HG02798 (cell line): ENCODE measurements around the gene CELF2.

Experiments
- ATAC-seq: cut with Tn5 transposase; IDR thresholded peaks from one replicate; pipeline ENCODE4 v1.9.1; 2021; ENCODE audit warnings: mild to moderate bottlenecking; ENCODE audit not compliant: unreplicated experiment, poor library complexity

CELF2 gene

GRCh38 chr10:11050301-11051287, 32.9 kb downstream of the CELF2 start:
- no peak for ATAC-seq

- no peak for ATAC-seq
These were observed 39.3 kb downstream of the CELF2 start for GRCh38 chr10:11057018-11057417.

DNA sequence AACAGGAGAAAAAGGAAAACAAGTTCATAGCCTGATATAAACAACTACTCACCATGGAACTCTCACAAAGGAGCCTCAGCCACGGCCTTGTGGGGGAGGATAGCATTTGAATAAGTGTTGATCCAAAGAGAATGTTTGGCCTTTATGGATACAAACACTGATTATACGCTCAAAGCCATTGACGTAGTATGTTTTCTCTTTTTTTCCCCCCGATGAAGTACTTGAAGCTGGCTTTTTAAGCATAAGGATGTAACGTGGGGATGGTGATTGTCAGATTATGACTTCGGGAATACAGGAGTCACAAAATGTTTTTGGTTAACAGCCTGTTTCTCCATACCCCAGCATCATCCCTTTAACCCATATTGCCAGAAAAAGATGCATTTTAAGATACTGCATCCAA, 39.8 kb downstream of the CELF2 start:
- ATAC-seq = no peak

- no peak for ATAC-seq
These were observed 40.3 kb downstream of the CELF2 start for GRCh38 chr10:11057994-11058393.

DNA sequence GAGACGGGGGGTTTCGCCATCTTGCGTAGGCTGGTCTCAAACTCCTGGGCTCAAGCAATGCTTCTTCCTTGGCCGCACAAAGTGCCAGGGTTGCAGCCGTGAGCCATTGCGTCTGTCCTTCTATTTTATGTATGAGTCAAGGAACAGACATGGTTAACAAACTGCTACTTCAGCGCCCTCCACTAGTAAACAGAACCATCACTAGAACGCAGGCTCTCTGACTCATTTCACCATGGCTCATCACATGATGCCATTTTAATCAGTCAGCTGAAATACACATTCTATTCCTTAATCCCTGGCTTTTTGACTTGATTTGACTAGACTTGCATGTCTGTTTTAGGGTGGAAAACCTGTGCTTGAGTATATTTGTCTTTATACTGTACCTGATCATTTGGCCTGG, 41.3 kb downstream of the CELF2 start:
- no peak for ATAC-seq

DNA sequence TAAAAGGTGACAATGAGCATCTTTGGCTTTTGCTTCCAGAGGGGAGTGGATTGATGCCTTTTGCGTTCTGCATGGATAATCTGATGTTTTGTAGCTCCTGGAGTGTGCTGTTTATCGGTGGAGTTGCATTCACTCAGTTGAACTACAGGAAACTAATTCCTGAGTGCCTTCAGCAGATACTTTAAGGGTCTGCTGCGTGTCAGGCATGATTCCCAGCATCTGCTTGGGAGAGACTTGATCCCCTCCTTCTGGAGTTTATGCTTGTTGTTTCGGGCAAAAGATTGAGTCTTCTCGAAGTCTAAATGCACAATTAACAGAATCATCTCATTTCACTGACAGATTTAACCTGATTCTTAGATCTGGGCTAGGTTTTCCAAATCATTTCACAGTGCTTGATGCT, 46.2 kb downstream of the CELF2 start:
- no peak for ATAC-seq

DNA sequence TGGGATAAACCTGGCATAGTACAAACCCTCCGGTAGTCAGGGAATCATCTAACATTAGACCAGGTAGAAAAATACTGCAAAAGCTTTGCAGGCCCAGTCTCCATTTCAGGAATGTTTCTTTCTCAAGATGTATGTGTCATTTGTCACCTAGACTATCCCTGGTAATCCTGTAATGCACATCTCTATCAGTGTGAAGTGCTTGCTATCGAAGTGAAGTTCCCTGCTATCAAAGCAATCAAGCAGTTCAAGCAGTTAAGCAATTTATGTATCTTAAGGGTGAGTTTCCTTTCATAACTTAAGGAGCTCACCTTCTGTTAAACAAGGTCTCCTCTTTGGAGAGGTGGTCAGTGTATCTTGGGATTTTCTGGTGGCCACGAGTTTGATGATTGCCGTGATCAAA, 47.2 kb downstream of the CELF2 start:
- no peak for ATAC-seq

- ATAC-seq = no peak
These were observed 47.9 kb downstream of the CELF2 start for GRCh38 chr10:11065567-11065966.

GRCh38 chr10:11066520-11066919, 48.8 kb downstream of the CELF2 start:
- no peak for ATAC-seq

- no peak for ATAC-seq
These were observed 51.4 kb downstream of the CELF2 start for GRCh38 chr10:11068861-11069633.

DNA sequence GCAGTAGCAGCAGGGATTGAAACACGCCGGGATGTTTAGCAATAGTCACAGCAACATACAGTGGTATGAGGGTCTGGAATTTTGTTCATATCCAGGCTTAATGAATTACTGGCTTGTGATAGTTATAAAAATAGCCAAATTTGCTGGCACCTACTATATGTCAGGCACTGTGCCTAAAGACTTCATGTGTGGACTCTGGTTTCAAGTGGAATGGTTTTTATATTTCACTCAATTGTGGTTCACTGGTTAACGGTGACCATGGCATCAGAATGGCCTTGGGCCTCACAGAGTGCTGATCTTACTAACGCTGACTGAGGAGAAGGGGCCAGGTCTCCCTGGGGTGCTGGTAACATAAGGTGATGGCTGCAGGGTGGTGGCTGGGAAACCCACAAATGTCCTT, 55.7 kb downstream of the CELF2 start:
- no peak for ATAC-seq

GRCh38 chr10:11074536-11075267, 57.0 kb downstream of the CELF2 start:
- ATAC-seq = peak; percentile 83

DNA sequence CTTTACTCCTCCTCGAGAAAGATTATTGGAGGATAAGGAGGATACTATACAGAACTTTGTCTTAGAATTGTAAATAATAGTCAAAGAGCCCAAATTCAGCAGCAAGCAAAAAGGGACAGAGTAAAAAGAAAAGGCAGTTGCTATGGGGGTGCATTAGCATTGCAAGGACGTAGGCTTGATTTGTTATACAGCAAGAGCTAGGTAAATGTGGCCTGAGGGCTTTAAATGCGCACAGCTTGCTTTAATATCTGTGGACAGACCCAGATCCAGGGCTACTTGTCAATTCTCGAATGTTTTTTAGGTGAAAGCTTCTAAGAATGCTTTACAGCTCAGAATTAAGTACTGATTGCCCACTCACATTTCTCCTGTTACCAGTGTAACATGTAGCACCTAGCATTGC, 58.5 kb downstream of the CELF2 start:
- no peak for ATAC-seq

DNA sequence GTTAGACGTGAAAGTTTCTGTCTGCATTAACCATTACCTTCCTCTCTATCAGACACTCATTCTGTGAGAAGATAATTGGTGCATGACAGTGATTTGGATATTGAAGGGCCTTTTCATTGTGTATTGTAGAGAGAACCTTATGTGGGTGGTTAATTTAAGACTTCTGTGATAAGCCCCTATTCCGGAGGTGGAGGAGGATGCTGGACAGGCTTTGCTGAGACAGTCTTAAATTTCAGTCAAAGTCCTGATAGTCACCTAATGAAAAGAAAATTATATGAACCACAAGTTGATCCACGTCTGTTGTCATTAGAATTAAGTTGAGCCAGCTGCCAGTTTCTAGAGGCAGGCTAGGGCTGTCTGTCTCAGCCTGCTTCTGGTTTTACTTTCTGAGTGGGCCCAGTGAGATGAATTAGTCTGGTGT, 62.9 kb downstream of the CELF2 start:
- peak; percentile 81 for ATAC-seq

DNA sequence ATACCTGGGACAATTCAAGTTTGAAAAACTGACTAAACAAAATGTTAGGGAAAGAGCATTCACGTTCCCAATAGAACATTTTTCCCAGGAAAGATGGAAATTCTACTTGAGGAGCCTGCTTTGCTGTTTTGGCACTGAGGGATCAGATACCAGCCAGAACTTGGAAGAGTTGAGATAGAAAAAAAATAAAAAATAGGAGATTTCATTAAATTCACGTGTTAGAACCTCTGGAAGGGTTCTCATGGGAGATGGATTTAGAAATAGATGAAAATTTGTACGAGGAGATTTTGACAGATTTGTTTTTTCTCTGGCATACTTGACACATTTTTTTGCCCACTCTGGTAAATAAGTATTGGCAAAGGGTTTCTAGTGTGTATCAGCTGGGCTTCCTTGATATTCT, 63.7 kb downstream of the CELF2 start:
- no peak for ATAC-seq

- ATAC-seq = no peak
These were observed 64.9 kb downstream of the CELF2 start for GRCh38 chr10:11082526-11082925.

- ATAC-seq = no peak
These were observed 65.4 kb downstream of the CELF2 start for GRCh38 chr10:11083051-11083450.

- ATAC-seq = no peak
These were observed 67.9 kb downstream of the CELF2 start for GRCh38 chr10:11085545-11085944.

DNA sequence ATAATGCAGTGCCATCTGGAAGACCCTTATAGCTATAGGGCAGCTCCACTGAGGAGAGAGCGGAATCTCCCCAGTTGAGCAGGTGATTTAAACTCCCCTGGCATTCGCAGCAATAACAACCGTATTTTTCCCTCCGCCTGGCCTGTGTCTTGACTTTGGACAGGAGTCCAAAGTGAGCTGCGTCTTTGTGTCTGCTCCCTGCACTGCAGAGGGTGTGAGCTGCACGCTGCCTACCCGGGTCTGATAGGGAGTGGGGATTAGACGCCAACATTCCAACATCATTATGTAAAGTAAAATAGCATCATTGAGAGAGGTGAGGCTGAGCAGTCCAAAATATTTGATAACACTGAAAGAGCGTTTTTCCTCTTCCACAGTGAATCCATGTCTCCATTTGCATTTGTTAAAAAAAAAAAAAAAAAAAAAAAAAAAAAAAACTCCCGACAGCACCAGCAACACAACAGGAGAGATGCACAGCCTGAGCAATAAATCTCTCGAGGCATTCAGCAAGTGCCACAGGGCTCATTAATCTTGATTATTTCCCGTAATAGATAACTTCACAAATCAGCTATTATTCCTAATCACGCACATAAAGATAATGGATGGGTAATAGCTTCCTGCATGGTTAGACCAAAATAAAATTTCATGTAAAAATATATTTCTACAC, 68.6 kb downstream of the CELF2 start:
- no peak for ATAC-seq

- no peak for ATAC-seq
These were observed 69.7 kb downstream of the CELF2 start for GRCh38 chr10:11087372-11087771.
